ENCODE data around the gene DGUOK.
"Not testable (repeated sequence)": the region's sequence is repeated elsewhere in the genome, so short reads cannot be mapped to it uniquely, and the experiment has no call there.

The DGUOK gene

DNA sequence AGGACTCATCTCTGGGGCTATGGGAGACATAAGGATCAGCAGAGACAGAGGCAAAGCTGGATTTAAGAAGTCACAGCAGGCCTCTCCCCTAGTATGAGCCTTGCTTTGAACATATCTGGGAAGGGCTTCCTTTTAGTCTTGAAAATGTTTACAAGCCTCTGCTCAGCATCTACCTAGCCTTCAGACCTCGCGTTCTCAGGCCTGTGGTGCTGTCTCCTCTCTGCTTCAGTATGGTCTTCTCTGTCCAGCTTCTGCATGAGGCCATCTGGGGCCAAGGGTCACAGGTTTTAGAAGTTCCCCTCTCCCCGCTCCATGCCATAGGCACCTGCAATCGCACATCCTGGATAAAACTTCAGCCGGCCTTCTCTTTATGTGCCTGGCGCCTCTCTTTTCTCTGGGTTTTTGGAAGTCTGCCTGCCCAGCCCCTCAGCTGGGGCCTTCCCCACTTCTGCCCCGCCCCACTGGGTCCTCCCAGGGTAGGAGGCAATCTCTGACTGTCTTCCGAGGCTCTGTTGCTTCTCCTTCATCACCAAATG, 26.8 kb upstream of the DGUOK start:
- DNase-seq (ENCODE audit: low spot score), result no peak

DNA sequence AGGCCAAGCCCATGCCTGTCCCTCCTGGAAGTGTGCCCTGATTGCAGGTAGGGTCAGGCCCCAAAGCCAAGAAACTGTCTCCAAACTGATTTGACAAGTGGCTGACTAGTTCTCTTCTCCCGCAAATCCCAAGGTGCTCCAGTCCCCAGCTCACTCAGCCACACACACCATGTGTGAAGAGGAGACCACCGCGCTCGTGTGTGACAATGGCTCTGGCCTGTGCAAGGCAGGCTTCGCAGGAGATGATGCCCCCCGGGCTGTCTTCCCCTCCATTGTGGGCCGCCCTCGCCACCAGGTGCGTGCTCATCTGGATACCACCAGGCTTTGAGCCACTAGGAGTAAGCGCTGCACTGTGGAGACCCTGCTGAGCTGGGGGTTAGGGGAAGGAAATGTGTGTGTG, 25.5 kb upstream of the DGUOK start:
- DNase-seq (ENCODE audit: low spot score), result no peak

DNA sequence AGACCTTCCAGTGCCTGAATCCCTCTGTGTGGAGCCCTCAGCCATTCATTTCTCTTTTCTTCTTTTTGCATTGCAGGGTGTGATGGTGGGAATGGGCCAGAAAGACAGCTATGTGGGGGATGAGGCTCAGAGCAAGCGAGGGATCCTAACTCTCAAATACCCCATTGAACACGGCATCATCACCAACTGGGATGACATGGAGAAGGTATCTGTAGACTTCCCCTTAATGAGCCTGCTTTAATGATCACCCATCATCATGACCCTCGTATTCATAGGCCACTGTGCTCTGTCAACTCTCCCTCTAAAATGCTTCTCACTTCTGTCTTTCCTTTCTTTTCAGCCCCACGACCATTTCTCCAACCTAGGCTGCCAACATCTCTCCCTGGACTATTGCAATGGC, 24.4 kb upstream of the DGUOK start:
- no peak for DNase-seq (ENCODE audit: low spot score)

DNA sequence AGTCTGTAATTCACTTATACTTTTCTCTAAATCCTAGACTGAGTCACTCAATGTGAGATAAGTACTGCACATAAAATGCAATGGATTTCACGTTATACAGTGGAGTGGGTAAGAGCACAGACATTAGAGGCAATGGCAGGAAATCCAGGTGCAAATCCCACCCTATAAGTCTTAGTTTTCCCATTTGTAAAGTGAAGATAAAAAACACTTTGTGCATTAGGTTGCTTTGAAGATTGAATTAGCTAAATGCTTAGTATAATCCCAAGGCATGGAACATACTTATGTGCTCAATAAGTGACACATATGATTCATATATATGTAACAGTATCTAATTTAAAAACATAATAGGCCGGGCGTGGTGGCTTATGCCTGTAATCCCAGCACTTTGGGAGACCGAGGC, 23.4 kb upstream of the DGUOK start:
- no peak for DNase-seq (ENCODE audit: low spot score)

DNA sequence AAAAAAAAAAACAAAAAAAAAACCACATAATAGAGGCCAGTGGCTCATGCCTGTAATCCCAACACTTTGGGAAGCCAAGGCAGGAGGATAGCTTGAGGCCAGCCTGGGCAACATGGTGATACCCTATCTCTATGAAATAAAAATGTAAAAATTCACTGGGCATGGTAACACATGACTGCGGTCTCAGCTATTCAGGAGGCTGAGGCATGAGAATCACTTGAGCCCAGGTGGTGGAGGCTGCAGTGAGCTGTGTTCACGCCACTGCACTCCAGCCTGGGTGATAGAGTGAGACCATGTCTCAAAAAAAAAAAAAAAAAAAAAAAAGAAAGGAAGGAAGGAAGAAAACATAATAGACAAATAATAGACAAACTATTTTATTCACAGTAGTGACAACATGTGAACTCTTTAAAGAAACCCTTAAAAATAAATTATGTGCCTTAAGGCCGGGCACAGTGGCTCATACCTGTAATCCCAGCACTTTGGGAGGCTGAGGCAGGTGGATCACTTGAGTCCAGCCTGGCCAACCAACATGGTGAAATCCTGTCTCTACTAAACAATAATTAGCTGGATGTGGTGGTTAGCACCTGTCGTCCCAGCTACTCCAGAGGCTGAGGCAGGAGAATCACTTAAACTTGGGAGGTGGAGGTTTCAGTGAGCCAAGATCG, 22.6 kb upstream of the DGUOK start:
- not testable (repeated sequence) for DNase-seq (ENCODE audit: low spot score)

DNA sequence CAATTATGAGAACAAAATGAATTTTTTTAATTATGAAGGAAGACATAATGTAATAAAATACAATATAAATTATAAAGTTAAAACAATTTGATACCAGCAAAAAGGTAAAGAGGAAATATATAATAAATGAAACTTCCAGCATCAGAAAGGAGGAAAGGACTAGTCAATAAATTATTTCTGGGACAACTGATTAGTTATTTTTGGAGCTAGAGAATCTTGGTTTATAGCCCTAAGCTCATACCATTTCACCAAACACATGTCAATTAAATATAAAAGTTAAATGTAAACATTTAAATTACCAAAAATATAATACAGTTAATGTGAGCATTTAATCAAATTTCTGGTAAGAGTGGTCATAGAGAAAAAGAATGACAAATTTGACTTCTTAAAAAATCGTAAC, 21.7 kb upstream of the DGUOK start:
- no peak for DNase-seq (ENCODE audit: low spot score)

DNA sequence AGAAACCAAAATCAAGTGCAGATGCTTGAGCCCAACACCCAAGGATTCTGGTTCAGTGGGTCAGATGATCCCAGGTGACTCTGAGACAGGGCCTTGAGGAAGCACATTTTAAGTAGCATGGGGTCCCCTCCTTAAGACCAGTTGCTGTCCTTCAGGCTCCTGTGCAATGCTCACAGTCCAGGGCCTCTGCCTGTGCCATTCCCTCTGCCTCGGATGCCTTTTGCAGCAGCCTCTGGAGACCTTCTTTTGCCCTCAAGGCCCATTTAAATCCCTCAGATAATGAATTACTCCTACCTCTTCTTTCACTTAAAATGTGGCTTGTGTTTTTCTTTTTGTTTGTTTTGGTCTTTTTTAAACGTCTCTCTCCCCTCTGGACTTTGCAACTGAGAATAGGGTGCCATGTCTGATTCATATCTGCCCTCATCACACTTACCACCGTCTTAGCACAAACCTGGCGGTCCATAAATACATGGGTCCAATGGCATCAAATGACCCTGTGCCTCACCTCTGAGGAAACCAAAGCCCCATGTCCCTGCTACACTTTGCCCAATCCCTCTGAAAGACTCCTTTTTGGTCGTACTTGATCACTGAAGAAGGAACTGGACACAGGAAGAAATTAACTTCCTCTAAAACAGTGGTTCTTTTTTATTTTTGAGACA, 19.7 kb upstream of the DGUOK start:
- no peak for DNase-seq (ENCODE audit: low spot score)

DNA sequence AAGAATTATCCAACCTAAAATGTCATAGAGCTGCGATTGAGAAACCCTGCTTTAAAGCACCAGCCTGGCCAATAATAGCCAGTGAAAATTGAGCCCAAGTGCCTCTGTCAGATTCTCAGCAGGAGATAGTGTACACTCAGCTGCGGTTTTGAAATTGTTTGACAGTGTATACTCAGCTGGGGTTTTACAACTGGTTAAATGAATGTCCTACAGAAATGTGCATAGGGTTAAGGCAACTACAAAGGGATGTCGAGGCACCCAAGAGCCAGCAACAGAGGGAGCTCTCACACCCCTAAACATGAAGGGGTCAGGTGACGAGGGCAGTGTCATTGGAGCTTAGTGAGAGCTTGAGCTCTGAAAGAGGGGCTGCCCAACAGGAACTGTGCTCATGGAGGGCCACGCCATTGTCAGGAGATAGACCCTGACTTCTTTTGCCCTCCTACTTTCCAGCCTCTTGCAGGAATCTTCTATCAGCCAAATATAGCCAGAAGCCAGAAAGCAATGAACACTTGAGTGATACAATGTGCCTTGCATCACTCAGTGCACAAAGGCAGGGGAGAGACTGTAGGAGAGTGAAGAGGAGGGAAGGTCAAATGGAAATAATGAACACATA, 18.7 kb upstream of the DGUOK start:
- no peak for DNase-seq (ENCODE audit: low spot score)

DNA sequence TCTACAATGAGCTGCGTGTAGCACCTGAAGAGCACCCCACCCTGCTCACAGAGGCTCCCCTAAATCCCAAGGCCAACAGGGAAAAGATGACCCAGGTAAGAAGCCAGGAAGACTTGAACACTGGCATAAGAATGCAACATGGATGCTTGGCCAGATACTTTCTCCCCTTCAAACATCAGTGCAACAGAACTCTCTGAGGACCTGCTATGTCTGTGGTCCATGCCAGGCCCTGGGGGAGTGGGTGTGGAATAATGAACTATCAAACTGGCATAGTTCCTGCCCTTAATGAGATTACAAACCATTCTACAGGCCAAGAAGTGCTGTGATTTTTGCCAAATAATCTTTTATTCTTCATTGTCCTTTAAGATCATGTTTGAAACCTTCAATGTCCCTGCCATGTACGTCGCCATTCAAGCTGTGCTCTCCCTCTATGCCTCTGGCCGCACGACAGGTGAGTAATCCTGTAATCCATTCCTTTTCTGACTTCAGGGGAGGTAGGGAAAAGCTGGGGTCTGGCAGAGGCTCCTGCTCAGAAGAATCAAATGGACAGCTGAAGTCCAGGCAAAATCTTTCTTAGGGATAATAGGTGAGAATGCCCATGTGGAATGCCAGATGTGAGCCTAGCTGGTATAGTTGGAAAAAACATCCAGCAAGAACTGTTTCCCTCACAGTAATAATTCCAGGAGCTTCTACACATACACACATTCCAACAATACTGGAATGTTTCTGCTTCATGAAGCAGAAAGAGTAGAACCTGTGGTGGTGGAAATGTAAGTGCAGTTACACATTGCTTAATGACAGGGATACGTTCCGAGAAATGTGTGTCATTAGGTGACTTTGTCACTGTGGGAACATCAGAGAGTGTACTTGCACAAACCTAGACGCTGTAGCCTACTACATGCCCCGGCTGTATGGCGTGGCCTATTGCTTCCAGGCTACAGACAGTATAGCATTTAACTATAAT, 17.7 kb upstream of the DGUOK start:
- no peak for DNase-seq (ENCODE audit: low spot score)

DNA sequence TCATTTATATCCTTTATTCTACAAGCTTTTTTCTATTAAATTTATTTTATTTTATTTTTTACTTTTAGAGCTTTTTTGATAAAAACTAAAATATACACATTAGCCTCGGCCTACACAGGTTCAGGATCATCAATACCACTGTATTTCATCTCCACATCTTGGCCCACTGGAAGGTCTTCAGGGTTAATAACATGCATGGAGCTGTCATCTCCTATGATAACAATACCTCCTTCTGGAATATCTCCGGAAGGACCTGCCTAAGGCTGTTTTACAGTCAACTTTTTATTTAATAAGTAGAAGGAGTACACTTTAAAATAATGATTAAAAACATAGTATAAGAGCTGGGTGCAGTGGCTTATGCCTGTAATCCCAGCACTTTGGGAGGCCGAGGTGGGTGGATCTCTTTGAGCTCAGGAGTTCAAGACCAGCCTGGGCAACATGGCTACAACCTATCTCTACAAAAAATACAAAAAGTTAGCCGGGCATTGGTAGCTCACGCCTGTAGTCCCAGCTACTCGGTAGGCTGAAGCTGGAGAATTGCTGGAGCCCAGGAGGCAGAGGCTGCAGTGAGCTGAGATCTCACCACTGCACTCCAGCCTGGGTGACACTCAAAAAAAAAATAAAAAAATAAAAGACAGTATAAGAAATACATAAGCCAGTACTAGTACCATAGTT, 15.7 kb upstream of the DGUOK start:
- DNase-seq (ENCODE audit: low spot score), result no peak

DNA sequence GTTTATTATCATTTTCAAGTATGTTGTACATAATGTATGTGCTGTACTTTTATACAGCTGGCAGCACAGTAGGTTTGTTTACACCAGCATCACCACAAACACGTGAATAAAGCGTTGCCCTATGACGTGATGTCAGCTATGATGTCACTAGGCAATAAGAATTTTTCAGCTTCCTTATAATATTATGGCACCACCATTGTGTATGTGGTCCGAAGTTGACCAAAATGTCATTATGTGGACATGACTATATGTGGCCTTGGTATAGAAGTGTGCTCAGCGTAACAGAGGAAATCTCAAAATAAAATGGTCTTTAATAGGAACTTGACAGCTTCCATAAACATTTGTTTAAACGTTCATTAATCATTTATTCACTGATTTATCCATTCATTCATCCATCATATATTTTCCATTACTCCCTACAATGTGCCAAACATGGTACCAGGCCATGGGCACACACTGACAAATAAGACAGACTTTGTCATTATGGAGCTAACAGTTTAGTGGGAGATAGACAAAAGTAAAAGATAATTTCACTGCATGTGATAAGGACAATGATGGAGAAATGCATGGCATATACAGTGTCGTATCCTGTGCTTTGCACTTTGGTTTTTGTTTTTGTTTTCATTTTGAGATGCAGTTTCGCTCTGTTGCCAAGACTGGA, 15.0 kb upstream of the DGUOK start:
- no peak for DNase-seq (ENCODE audit: low spot score)

DNA sequence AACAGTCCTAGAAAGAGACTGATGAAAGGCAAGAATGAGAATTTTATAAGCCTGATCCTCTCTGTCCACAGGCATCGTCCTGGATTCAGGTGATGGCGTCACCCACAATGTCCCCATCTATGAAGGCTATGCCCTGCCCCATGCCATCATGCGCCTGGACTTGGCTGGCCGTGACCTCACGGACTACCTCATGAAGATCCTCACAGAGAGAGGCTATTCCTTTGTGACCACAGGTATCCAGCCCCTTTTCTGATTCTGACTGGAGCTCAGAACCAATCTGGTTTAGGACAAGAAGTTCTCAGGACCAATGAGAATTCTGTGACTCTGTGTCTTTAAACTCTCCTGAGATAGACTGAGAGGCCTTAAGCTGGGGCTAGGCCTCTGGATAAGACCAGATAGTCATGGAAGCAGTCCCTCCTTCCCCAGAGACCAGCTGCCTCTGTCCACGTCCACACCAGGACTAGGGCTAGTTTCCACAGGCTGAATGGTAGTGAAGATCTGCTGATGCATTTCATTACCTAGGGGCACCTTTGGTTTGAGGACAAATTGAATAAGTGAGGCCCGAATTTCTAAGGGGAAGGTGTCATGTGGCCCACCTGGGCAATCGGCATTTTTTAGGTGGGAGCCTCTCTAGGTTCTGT, 13.1 kb upstream of the DGUOK start:
- no peak for DNase-seq (ENCODE audit: low spot score)

DNA sequence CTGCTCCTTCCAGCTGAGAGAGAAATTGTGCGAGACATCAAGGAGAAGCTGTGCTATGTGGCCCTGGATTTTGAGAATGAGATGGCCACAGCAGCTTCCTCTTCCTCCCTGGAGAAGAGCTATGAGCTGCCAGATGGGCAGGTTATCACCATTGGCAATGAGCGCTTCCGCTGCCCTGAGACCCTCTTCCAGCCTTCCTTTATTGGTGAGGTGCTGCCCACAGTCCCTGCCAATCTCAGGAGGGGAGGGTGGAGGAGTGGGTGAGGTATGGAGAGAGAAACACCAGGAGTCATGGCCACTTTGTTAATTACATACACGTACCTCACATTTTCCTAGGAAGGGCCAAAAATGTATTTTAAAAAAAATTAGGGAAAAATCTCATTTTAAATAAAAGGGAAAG, 12.0 kb upstream of the DGUOK start:
- DNase-seq (ENCODE audit: low spot score), result no peak

DNA sequence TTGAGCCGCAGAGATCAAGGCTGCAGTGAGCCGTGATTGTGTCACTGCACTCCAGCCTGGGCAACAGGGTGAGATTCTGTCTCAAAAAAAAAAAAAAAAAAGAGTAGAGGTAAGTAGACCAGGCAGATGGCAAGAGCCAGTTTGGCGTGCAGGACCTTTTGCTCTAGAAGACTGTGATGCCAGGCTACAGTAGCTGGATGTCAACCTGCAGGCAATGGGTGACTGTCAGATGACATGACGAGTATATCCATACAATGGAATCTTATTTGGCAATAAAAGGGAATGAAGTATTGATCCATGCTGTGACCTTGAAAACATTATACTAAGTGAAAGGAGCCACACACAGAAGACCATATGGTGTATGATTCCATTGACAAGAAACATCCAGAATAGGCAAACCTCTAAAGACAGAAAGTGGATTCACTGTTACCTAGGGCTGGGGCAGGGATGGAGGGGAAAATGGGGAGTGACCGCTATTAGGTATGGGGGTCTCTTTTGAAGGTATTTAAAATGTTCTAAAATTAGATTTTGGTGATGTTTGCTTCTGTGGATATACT, 11.2 kb upstream of the DGUOK start:
- DNase-seq (ENCODE audit: low spot score), result no peak

DNA sequence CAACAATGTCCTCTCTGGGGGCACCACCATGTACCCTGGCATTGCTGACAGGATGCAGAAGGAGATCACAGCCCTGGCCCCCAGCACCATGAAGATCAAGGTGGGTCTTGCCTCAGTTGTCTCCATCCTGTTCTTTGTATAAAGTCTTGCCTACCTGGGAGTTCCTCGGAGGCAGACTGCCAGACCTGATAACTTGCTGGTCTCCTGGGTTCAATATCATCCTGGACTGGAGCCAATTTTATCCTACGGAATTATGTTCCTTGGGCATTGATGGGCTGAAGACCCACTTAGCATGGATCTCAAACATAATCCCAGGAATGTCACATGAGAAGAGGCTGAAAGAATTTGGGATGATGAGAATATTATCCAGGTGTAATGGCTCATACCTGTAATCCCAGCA, 10.0 kb upstream of the DGUOK start:
- no peak for DNase-seq (ENCODE audit: low spot score)

DNA sequence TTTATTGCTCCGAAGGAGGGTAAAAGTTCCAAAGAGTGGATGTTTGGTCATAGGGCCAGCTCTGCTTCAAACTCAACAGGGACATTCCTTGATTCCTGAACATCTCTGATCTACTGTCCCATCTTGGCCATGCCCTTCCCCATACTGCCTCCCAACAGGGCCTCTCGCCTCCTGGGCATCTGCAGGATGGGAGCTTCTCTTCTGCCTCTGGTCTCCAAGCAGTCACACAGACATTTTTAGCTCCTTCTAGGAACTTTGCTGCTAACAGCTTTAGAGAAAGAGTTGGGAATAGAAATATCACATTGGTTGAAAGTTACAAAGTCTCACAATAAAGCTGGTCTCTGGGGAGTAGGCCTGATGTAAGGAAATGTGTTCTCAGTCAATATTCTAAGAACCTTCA, 9.4 kb upstream of the DGUOK start:
- DNase-seq (ENCODE audit: low spot score), result no peak

DNA sequence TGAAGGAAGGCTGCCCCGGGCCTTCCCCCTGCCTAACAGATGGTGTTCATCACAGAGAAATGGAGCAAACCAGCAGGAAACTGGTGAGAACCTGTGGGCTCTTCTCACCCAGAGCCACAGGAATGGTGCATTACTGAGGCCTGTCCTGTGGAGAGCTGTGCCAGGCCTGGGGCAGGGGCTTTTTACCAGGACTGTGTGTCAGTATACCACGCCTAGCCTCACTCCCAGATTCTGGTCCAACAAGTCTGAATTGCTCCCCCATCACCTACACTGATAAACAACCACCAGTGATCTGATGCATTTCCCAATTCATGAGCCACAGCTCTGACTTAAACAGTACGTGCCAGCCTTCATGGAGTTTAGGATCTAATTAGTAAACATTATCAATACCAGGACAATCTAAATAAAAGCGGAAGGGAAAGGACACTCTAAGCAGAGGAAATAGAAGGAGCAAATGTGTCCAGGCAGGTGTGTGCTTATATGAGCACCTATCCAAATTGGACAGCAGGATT, 8.9 kb upstream of the DGUOK start:
- DNase-seq (ENCODE audit: low spot score), result no peak

DNA sequence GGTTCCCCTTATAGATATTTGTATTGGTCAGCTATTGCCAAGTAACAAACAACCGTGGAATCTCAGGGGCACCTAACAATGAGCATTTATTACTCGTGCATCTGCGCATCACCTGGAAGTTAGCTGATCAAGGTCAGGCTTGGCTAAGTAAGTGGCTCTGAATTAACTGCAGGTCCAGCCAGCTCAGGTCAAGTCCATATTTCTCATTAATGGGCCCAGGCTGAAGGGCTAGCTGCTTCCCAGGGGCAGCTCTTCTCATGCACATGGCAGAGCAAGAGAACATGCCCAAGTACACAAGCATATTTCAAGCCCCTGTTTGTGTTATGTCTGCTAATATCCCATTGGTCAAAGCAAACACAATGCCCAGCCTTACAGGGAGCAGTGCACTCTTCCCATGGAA, 7.8 kb upstream of the DGUOK start:
- no peak for DNase-seq (ENCODE audit: low spot score)

DNA sequence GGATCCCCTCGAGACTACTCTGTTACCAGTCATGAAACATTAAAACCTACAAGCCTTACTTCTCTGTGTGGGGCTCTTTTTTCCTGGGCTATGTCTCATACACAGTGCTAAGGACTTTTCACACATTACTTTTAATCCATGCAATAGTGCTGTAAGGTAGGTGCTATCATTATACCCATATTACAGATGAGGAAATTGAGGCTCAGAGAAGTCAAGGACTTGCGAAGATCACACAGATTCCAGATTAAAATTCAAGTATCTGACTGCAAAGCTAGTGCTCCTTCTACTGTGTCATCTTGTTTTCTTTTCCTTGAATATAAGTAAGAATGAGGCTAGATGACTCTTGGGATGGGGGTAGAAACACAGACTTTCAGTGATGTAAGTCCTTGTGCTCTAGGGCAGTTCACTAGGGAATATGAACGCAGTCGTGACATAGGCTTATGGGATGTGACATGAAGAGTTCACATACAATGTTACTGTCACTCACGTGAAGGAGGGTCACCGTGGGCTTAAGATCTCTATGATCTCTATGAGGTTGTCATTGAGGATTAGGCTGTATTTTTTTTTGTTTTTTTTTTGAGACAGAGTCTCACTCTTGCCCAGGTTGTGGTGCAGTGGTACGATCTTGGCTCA, 7.0 kb upstream of the DGUOK start:
- no peak for DNase-seq (ENCODE audit: low spot score)
